Activated CD4-positive, alpha-beta T cell treated with anti-CD3 and anti-CD28 coated beads for 36 hours (primary cell): ENCODE measurements around the gene SPRED2. TPM values are rescaled to one million over a fixed set of nuclear protein-coding genes. Genes with fewer than 3 reads are reported as not detected.

Source experiments
- ATAC-seq: fragments of 200-7000 bp; cut with Tn5 transposase; one replicate; pipeline ENCODE4 v1.10.0; 2021; ENCODE audit warnings: mild to moderate bottlenecking, moderate library complexity
- CTCF ChIA-PET: fragments of 350-600 bp; sonication (Branson Sonifier 250); formaldehyde crosslinking; loops from one replicate; lab custom pipeline; 2021; ENCODE audit warnings: antibody characterized with exemption; lab: Charles Lee
- POLR2A ChIA-PET: fragments of 350-600 bp; sonication (Branson Sonifier 250); formaldehyde crosslinking; loops from one replicate; lab custom pipeline; 2021; ENCODE audit warnings: antibody characterized with exemption, inconsistent platforms; lab: Charles Lee
- DNase-seq: peaks from one replicate; pipeline ENCODE4 v3.0.0-alpha.2; 2020
- H3K27ac Mint-ChIP-seq: one replicate; pipeline ENCODE4 v1.8.0; 2021; ENCODE audit warnings: mixed read lengths
- H3K27me3 Mint-ChIP-seq: one replicate; pipeline ENCODE4 v1.8.0; 2021; ENCODE audit warnings: mixed read lengths
- H3K36me3 Mint-ChIP-seq: one replicate; pipeline ENCODE4 v1.8.0; 2021; ENCODE audit warnings: low read depth, mixed read lengths
- H3K4me1 Mint-ChIP-seq: one replicate; pipeline ENCODE4 v1.8.0; 2021; ENCODE audit warnings: mixed read lengths
- H3K4me3 Mint-ChIP-seq: one replicate; pipeline ENCODE4 v1.8.0; 2021; ENCODE audit warnings: mild to moderate bottlenecking, moderate library complexity, mixed read lengths
- H3K9me3 Mint-ChIP-seq: one replicate; pipeline ENCODE4 v1.8.0; 2021; ENCODE audit warnings: low read depth, mixed read lengths
- intact Hi-C, 2 experiments: fragments of 100-400 bp; cut with DNase I in 1 of 2; cut with micrococcal nuclease in 1 of 2; formaldehyde crosslinking; loops; one replicate each; pipeline versions ENCODE4 v1.14.2 to v1.15.1; 2022 to 2024; cut with DNase I, micrococcal nuclease
- total RNA-seq, 2 experiments: library from RNA; stranded (reverse); gene quantifications; one replicate each; pipeline ENCODE4 v1.2.3, GENCODE V29; 2021

SPRED2 gene
- total RNA-seq, 2 experiments from 2014 or later: 6.7 to 7.9 TPM

DNA sequence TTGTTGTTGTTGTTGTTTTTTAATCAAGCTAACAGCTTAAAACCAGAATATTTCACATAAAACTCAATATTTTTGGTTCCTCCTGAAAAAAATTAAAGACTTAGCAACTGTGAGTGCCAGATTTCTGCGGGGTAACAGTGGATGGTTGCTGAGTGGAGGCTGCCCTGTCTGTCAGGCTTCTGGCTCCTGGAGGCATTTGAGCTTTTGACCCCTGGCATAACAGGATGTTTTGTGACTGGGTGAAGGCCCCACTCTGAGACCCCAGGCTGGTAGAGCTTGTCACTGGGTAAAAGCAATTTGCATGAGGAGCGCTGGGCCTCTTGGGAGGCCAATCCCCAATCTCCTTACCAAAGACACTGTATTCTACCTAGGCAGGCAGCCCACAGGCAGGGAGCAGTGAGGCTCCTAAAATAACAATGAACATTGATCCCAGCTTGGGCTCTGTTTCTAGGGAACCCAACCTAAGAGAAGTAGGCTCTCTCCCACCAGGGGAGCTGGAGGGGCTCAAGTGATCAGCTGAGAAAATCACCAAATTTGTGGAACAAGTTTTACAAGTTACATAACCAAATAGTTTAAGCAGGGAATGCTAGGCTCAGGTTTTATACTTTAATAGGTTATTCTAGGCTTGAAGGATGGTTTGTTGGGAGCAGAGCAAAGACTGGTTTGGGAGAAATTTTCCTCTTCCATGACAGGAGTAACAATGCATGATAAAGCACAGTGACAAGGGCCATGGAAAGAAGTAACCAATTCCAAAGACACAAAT lies 5.9 kb upstream of the SPRED2 start:
- ATAC-seq: no peak
- Mint-ChIP-seq H3K27ac (no peak overlapping the region), H3K27me3 (peaks cover 36% of the 10 kb centered on the region), H3K4me1 (peaks cover 16% of the 10 kb centered on the region), H3K9me3 (no peaks in the 10 kb centered on the region), H3K36me3 (no peaks in the 10 kb centered on the region), H3K4me3 (no peak overlapping the region)
- no peak for DNase-seq
- ChIA-PET POLR2A (interaction anchor here (0.7 kb wide), 1 partner anchor 1969 kb away, joined by 5 read pairs; no protein-coding TSS in a partner anchor), CTCF (interaction anchor here (0.6 to 0.7 kb wide), 2 partner anchors 10 to 380 kb away, joined by 3 read pairs; no protein-coding TSS in a partner anchor)
- intact Hi-C loops: loop anchor here in 1 of 2 experiments (5.0 kb wide), 1 partner anchor 114 kb away; no protein-coding TSS in a partner anchor

DNA sequence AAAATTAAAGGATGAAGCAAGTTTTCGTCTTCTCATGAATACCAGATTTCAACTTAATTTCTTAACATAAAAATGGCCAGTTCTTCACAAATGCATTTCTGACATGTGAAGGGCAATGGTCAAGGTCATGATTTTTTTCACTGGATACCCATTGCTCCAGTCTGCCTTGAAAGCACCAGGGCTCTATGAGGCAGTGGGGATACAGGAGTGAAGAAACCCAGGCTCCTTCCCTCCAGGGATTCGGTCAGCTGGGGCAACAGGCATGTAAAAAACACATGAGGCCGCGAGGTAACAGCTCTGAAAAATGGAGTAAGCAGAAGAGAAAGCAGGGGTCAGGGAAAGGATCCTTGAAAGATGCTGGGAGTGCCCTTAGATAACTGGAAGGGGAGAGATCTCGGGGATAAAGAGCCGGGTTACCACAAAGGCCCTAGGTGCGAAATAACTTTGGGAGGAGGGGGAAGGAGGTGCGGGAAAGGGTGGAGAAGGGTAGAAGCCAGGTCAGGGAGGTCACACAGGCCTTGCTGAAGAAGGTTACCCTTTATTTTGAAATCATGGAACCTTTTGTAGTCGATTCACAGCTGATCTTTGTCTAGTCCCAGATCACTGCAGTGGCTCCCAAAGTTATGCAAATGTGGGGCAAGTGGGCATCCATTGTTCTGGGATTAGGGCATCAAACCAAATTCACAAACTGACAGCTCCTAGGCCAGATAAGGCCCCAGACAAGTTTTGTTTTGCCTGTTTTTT lies 5.2 kb upstream of the SPRED2 start:
- CTCF ChIA-PET: interaction anchor here (0.6 to 1.1 kb wide), 3 partner anchors 10 to 379 kb away, joined by 3 read pairs; no protein-coding TSS in a partner anchor
- DNase-seq: no peak
- no peaks in the 10 kb centered on the region for H3K9me3 Mint-ChIP-seq
- H3K27me3 Mint-ChIP-seq: peaks cover 36% of the 10 kb centered on the region
- H3K27ac Mint-ChIP-seq: no peak overlapping the region
- no peak for ATAC-seq
- H3K4me3 Mint-ChIP-seq: no peak overlapping the region
- H3K36me3 Mint-ChIP-seq: no peaks in the 10 kb centered on the region
- POLR2A ChIA-PET: interaction anchor here (0.7 to 1.0 kb wide), 3 partner anchors 11 to 1970 kb away, joined by 4 to 5 read pairs (median 4); no protein-coding TSS in a partner anchor
- H3K4me1 Mint-ChIP-seq: peaks cover 18% of the 10 kb centered on the region
- intact Hi-C loops: loop anchor here (2.0 to 5.0 kb wide), 2 partner anchors 79 to 115 kb away; no protein-coding TSS in a partner anchor

DNA sequence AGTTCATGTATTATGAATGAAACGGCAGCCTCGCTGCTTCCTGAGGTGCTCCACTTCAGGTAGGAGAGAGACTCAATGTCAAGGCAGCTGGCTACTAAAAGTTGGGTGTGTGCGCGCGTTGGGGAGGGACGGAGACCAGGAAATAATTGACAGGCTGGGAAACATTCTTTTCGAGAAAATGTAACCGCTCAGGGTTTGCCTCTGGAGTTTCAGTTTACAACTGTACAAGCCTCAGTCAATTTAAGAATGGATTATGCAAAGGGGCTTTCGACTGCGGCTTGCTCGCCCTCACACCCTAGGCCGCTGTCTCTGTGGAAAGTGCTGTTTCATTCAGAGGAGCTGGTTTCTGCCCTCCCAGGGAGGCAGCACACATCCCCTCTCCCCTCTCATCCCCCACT lies 4.4 kb upstream of the SPRED2 start:
- Mint-ChIP-seq H3K9me3 (no peaks in the 10 kb centered on the region), H3K4me1 (peaks cover 18% of the 10 kb centered on the region), H3K27ac (no peak overlapping the region), H3K4me3 (peak overlapping the region; percentile 81), H3K27me3 (peaks cover 35% of the 10 kb centered on the region), H3K36me3 (no peaks in the 10 kb centered on the region)
- ATAC-seq (peak; percentile 55), DNase-seq (peak; percentile 75)
- intact Hi-C loops: loop anchor here (1.0 to 5.0 kb wide), 3 partner anchors 55 to 115 kb away; no protein-coding TSS in a partner anchor
- ChIA-PET POLR2A (interaction anchor here (0.7 to 1.0 kb wide), 2 partner anchors 10 to 136 kb away, joined by 4 read pairs; no protein-coding TSS in a partner anchor), CTCF (interaction anchor here (0.6 to 1.1 kb wide), 2 partner anchors 17 to 54 kb away, joined by 3 read pairs; no protein-coding TSS in a partner anchor)

DNA sequence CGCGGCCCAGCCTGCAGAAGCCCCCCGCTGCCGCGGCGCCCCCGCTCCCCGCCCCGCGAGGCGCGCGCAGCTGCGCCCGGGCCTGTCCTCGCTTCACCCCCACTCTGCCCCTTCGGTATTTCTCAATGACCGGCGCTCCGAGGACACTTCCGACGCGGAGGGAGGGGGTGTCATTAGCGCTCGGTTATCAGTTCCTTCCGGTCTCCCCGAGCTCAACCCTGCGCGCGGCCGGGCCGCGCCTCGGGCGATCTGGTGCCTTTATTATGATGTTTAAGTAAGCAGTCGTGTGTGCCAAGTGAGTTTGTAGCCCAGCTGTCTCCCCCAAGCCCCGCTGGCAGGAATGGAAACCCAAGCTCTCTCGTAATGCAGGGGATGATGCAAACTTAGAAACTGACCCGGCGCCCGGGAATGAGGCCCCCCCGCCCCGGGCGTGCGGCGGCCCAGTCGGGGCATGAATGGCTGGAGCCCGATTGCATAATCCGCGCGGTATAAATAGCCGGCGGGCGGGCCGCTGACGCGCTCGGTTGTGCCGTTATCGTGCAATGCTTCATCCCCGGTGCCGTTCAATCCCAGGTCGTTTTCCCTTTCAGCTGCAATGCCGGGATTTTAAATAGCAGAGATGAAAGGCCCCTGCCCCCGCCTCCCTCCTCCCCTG lies 3.9 kb upstream of the SPRED2 start:
- intact Hi-C loops: loop anchor here (1.0 to 5.0 kb wide), 3 partner anchors 54 to 116 kb away; no protein-coding TSS in a partner anchor
- Mint-ChIP-seq H3K27ac (peak overlapping the region; percentile 67), H3K4me1 (peaks cover 18% of the 10 kb centered on the region), H3K36me3 (no peaks in the 10 kb centered on the region), H3K27me3 (peaks cover 33% of the 10 kb centered on the region), H3K9me3 (no peaks in the 10 kb centered on the region), H3K4me3 (peak overlapping the region; percentile 81)
- DNase-seq: peak; percentile 53
- ChIA-PET CTCF (interaction anchor here (0.5 to 1.7 kb wide), 5 partner anchors 17 to 136 kb away, joined by 3 to 4 read pairs (median 3); no protein-coding TSS in a partner anchor), POLR2A (interaction anchor here (1.0 kb wide), 1 partner anchor 135 kb away, joined by 4 read pairs; no protein-coding TSS in a partner anchor)
- ATAC-seq: peak; percentile 7

DNA sequence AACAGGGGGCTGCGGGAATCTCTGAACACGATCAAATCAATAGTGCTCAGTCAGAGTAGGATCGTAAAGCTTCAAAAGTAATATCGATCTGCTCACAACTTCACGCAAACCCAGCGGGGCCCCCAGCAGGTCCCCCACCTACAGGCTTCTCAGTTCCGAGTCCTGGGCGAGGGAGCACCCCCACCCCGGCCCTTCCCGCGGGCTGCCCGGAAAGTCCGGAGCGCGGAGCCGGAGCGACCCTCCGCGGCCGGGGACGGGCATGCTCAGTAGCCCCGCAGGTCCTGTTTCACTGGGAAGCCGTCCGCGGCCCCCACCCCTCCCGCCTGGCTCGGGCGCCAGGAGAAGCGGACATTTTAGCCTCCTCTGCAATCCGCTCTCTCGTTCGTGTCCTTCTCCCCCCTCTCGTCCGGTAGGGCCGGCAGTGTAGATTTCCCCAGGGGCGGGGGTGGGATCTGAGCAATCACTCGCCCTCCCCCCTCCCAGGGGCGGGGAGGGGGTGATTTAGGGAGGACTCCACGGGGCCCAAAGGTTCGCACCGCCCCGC lies 3.3 kb upstream of the SPRED2 start:
- intact Hi-C loops: loop anchor here (1.0 to 5.0 kb wide), 3 partner anchors 53 to 117 kb away; no protein-coding TSS in a partner anchor
- no peak overlapping the region for H3K27ac Mint-ChIP-seq

DNA sequence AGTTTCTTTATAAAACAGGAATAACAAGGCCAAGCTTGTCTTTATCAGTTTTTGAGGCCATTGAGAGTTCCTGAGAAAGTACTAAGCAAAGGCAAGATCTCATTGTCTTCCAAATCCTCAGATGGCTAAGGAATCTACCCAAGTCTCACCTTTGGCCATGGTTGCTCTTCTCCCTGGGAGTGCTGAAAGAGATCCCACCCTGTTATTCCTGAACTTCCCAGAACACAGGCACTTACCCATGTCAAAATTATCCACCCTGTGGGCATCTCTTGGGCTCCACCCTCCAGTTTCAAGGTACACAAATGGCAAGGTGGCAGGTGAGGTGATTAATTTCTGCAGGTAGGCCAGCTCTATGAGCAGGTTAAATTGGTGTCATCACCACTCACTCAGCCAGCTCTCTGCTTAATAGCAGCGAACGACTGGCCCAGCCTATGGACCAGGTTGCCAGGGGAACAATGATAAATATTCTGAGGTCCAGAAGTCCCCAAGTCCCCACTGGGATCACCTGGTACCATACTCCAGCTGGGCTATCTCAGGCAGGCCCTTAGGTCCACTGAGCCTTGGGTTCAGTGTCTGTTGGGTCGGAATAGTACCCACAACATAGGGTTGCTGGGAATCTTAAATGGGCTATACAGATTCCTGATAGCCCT lies 2.3 kb upstream of the SPRED2 start:
- no peaks in the 10 kb centered on the region for H3K36me3 Mint-ChIP-seq
- H3K27ac Mint-ChIP-seq: no peak overlapping the region
- POLR2A ChIA-PET: interaction anchor here (0.6 kb wide), 1 partner anchor 247 kb away, joined by 4 read pairs; no protein-coding TSS in a partner anchor
- peaks cover 31% of the 10 kb centered on the region for H3K27me3 Mint-ChIP-seq
- no peak for DNase-seq
- peak overlapping the region; percentile 19 for H3K4me3 Mint-ChIP-seq
- no peaks in the 10 kb centered on the region for H3K9me3 Mint-ChIP-seq
- ATAC-seq: no peak
- intact Hi-C loops: loop anchor here (5.0 kb wide), 7 partner anchors 67 to 1963 kb away; partner anchors contain the start of genes AFTPH (in 1 of the 2), CEP68 (in 1 of the 2), ETAA1 (in 1 of the 2) and UGP2 (in 1 of the 2)
- H3K4me1 Mint-ChIP-seq: peaks cover 18% of the 10 kb centered on the region
- CTCF ChIA-PET: interaction anchor here (0.6 to 1.7 kb wide), 5 partner anchors 18 to 141 kb away, joined by 3 to 4 read pairs (median 3); no protein-coding TSS in a partner anchor

More for the DNA sequence above, 3.3 kb upstream of the SPRED2 start:
- POLR2A ChIA-PET: no interaction called here
- H3K36me3 Mint-ChIP-seq: no peaks in the 10 kb centered on the region
- CTCF ChIA-PET: interaction anchor here (0.5 to 1.7 kb wide), 5 partner anchors 19 to 135 kb away, joined by 3 to 4 read pairs (median 3); no protein-coding TSS in a partner anchor
- H3K4me1 Mint-ChIP-seq: peaks cover 18% of the 10 kb centered on the region
- ATAC-seq (peak; percentile 11), DNase-seq (peak; percentile 71)
- no peaks in the 10 kb centered on the region for H3K9me3 Mint-ChIP-seq
- peak overlapping the region; percentile 81 for H3K4me3 Mint-ChIP-seq
- H3K27me3 Mint-ChIP-seq: peaks cover 33% of the 10 kb centered on the region

DNA sequence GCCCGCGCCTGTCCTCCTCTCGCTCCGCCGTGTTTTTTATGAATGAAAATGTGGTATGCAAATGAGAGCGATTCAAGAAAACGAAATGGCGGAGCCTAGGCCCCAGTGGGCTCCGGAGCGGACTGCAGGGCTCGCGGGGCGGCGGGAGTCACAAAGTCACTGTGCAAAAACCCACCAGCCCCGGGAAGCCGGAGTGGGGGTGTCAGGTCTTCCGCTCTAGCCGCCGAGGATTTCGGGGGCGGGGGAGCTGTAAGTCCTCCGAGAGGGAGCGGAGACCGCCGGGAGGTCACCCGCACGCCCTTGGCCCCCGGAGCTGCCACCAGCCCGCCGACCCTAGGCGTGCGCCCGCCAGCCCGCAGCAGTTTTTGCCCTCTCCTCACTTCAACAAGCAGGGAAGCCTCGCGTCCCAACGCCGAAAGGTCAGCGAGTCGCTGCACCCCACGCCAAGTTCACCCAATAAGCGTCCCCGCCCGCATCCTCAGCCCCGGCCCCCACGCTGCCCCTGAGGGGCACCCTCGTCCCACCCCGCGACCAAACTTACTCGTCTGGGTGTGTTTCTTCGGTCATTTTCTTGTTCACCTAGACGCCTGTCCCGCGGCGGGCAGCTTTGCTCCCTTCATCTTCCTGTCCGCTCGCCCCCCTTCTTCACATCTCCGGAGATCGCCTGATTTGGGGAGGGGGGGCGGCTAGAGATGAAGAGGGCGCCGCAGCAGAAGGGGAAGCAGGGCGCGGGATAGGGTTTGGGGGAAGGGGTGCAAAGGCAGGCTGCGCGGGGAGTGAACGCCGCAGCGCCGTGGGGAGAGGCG lies 775 bp downstream of the SPRED2 start:
- Mint-ChIP-seq H3K9me3 (no peaks in the 10 kb centered on the region), H3K4me3 (peak overlapping the region; percentile 85), H3K4me1 (peaks cover 11% of the 10 kb centered on the region), H3K27me3 (peaks cover 21% of the 10 kb centered on the region), H3K36me3 (no peaks in the 10 kb centered on the region), H3K27ac (peak overlapping the region; percentile 70)
- intact Hi-C loops: loop anchor here (1.0 to 5.0 kb wide), 16 partner anchors 49 to 1966 kb away; partner anchors contain the start of genes CEP68 (in 2 of the 2), ACTR2 (in 1 of the 2), AFTPH (in 1 of the 2) and ETAA1 (in 1 of the 2)
- DNase-seq: peak; percentile 64
- CTCF ChIA-PET: no interaction called here
- POLR2A ChIA-PET: interaction anchor here (0.7 kb wide), 1 partner anchor 193 kb away, joined by 3 read pairs; no protein-coding TSS in a partner anchor
- peak; percentile 13 for ATAC-seq

DNA sequence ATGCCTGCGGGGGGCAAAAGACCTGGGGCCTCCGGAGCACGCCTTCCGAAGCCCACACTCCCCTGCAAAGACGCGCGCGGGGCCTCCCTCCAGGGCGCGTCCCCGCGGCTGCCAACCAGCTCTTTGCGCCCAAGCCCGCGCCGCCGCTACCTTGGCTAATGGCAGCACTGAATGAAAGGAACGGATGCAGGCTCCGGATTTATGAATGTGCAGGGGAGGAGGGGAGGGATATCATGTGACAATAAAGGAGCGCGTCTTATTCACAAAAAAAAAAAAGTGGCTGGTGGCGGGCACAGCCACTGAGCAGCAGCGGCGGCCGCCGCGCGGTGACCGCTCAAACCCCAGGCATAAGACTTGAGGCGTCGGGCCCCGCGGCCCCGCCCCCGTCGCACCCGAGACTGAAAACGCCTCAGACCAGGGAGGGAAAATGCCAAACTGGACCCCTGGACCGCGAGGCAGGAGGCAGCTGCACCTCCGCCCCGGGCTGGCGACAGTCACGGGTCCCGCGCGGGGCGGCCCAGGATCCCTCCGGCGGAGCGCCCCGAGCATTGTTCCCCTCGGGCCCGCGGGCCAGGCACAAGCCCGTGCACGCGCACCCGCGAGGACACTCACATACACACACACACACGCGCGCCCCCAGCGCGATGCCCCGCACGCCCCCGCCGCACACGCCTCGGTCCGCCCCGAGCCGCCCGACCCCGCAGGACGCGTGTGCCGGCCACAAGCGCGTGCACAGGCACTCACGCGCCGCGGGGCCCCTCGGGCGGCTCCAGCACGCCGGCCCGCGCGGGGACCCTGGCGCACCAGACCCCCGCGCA lies 1.6 kb downstream of the SPRED2 start:
- peaks cover 7% of the 10 kb centered on the region for H3K4me1 Mint-ChIP-seq
- ChIA-PET POLR2A (interaction anchor here (0.6 to 1.0 kb wide), 2 partner anchors 73 to 203 kb away, joined by 3 read pairs; partner anchors contain the start of gene ACTR2), CTCF (interaction anchor here (0.6 kb wide), 1 partner anchor 130 kb away, joined by 3 read pairs; no protein-coding TSS in a partner anchor)
- H3K27ac Mint-ChIP-seq: peak overlapping the region; percentile 67
- DNase-seq (peak; percentile 82), ATAC-seq (peak; percentile 71)
- H3K27me3 Mint-ChIP-seq: peaks cover 19% of the 10 kb centered on the region
- intact Hi-C loops: loop anchor here (2.0 to 5.0 kb wide), 10 partner anchors 48 to 1966 kb away; partner anchors contain the start of genes CEP68 (in 2 of the 2), AFTPH (in 1 of the 2), ETAA1 (in 1 of the 2) and UGP2 (in 1 of the 2)
- peak overlapping the region; percentile 85 for H3K4me3 Mint-ChIP-seq
- no peaks in the 10 kb centered on the region for H3K9me3 Mint-ChIP-seq
- H3K36me3 Mint-ChIP-seq: no peaks in the 10 kb centered on the region
